Measurements from ENCODE around the gene SIRPG.
A peak's percentile ranks its signal among the peaks of the same experiment; 100 is the strongest.

SIRPG gene

GRCh38 chr20:1623501-1624205 is 33.9 kb downstream of the SIRPG start:
- TF ChIP-seq CTCF (IDR thresholded peaks at IDR 0.05; ENCODE audit: low read depth, low read length, missing control alignments) = no peak
- DNase-seq (ENCODE audit: low read depth) = no peak
- H3K4me3 ChIP-seq (ENCODE audit: low read depth, low read length) = no peak overlapping the region

GRCh38 chr20:1622450-1622849 is 35.1 kb downstream of the SIRPG start:
- no peak for TF ChIP-seq CTCF (IDR thresholded peaks at IDR 0.05; ENCODE audit: low read depth, low read length, missing control alignments)
- H3K4me3 ChIP-seq (ENCODE audit: low read depth, low read length) = no peak overlapping the region
- DNase-seq (ENCODE audit: low read depth) = peak; percentile 24

GRCh38 chr20:1621316-1621715 is 36.3 kb downstream of the SIRPG start:
- H3K4me3 ChIP-seq (ENCODE audit: low read depth, low read length) = no peak overlapping the region
- TF ChIP-seq CTCF (IDR thresholded peaks at IDR 0.05; ENCODE audit: low read depth, low read length, missing control alignments) = no peak
- no peak for DNase-seq (ENCODE audit: low read depth)

- TF ChIP-seq CTCF (IDR thresholded peaks at IDR 0.05; ENCODE audit: low read depth, low read length, missing control alignments) = no peak
- no peak within 1 kb of the TSS; the same call in 1 of the 2 replicates for H3K4me3 ChIP-seq (ENCODE audit: low read depth, low read length)
- no peak for DNase-seq (ENCODE audit: low read depth)
Measured at GRCh38 chr20:1619861-1620444, 37.6 kb downstream of the SIRPG start, which contains the start of gene SIRPB1. SIRPB1 (minus strand) TSS chr20:1620009; CDS start chr20:1619944, 65 bp downstream.

- no peak for TF ChIP-seq CTCF (IDR thresholded peaks at IDR 0.05; ENCODE audit: low read depth, low read length, missing control alignments)
- no peak overlapping the region for H3K4me3 ChIP-seq (ENCODE audit: low read depth, low read length)
- no peak for DNase-seq (ENCODE audit: low read depth)
Measured at GRCh38 chr20:1618954-1619540, 38.5 kb downstream of the SIRPG start.

- no peak for TF ChIP-seq CTCF (IDR thresholded peaks at IDR 0.05; ENCODE audit: low read depth, low read length, missing control alignments)
- no peak for DNase-seq (ENCODE audit: low read depth)
- no peak overlapping the region for H3K4me3 ChIP-seq (ENCODE audit: low read depth, low read length)
Measured at GRCh38 chr20:1618479-1618878, 39.1 kb downstream of the SIRPG start.
